AG10803 (cell line): ENCODE measurements around the gene HSD17B4.
"Not testable (repeated sequence)": the region's sequence is repeated elsewhere in the genome, so short reads cannot be mapped to it uniquely, and the experiment has no call there.

Experiments used
- DNase-seq: peaks from one replicate; pipeline ENCODE4 v3.0.0; 2010; ENCODE audit warnings: low read depth
- H3K4me3 ChIP-seq: 2 replicates; pipeline ENCODE4 v1.5.1; 2011; ENCODE audit warnings: mild to moderate bottlenecking, low read length, control low read depth
- CTCF ChIP-seq: conservative IDR thresholded peaks from 2 replicates; pipeline ENCODE4 v1.5.1; 2011; ENCODE audit warnings: mild to moderate bottlenecking, low read length, control low read depth, inconsistent platforms

The HSD17B4 gene

DNA sequence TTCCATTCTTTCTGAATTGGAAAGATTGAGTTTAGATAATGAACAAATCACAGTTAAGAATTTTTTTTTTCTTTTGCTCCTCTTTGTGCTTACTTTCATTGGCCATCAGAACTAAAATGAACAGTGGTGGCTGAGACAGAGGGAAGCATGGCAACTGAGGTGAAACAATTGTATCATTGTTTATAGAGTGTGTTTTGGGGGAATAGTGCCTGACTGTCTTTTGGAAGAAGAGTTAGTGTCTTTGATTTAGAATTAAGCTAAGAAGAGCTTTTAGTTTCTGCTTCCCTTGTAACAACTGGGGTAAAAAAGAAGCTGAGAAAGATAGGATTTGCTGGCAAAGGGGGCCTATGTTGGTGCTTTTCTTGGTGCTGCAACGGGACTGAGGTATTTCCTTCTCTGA, 24.0 kb downstream of the HSD17B4 start:
- H3K4me3 ChIP-seq = no peak overlapping the region
- no peak for DNase-seq
- TF ChIP-seq CTCF = no peak

GRCh38 chr5:119478781-119479180, 26.5 kb downstream of the HSD17B4 start:
- no peak for DNase-seq
- no peak for TF ChIP-seq CTCF
- no peak overlapping the region for H3K4me3 ChIP-seq

DNA sequence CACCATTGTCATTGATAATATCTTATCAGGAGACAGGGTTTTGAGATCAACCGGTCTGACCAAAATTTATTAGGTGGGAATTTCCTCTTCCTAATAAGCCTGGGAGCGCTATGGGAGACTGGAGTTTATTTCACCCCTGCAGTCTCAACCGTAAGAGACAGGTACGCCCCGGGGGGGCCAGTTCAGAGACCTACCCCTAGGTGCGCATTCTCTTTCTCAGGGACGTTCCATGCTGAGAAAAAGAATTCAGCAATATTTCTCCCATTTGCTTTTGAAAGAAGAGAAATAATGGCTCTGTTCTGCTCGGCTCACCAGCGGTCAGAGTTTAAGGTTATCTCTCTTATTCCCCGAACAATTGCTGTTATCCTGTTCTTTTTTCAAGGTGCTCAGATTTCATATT, 28.3 kb downstream of the HSD17B4 start:
- DNase-seq, H3K4me3 ChIP-seq: not testable (repeated sequence)

GRCh38 chr5:119483155-119483554, 30.9 kb downstream of the HSD17B4 start:
- DNase-seq = no peak
- no peak overlapping the region for H3K4me3 ChIP-seq
- TF ChIP-seq CTCF = no peak

- no peak for TF ChIP-seq CTCF
- no peak overlapping the region for H3K4me3 ChIP-seq
- DNase-seq = no peak
Measured at GRCh38 chr5:119484884-119485283, 32.6 kb downstream of the HSD17B4 start.

DNA sequence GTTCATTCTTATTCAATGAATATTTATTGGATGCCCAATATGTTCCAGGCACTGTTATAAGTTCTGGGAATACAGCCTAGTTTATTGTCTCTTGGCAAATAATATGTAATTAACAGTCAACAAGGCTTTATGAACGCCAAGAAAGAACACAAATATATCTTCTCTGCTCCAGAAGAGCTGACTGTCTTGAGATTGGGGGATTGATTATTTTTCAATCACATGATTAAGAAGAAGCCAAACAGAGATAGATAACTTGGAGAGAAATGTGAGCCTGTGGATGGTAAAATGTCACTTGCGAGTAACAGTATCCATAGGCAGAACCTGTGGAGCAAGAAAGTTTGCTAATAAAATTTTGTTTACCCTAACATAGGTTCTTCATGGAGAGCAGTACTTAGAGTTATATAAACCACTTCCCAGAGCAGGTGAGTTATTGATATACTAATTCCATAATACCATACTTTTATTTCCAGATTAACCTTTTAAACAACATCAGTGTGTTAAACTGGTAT, 49.4 kb downstream of the HSD17B4 start:
- no peak for TF ChIP-seq CTCF

GRCh38 chr5:119503939-119504338, 51.6 kb downstream of the HSD17B4 start:
- not testable (repeated sequence) for DNase-seq, H3K4me3 ChIP-seq

More for the DNA sequence above, 49.4 kb downstream of the HSD17B4 start:
- DNase-seq = no peak
- H3K4me3 ChIP-seq = no peak overlapping the region

DNA sequence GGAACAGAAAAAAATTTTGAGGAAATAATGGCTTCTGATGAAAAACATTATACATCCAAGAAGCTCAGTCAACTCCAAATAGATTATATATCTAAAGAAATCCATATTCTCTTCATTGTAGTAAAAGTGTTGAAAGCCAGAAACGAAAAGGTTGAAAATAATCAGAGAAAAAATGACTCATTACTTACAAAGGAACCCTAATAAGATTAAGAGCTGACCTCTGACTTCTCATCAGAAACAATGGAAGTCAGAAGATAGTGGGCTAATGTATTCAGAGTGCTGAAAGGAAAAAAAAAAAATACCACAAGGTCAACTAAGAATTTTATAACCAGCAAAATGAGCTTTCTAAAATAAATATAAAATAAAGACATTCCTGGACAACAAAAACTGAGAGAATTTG, 60.0 kb downstream of the HSD17B4 start:
- no peak overlapping the region for H3K4me3 ChIP-seq

More for the DNA sequence above, 60.0 kb downstream of the HSD17B4 start:
- no peak for DNase-seq
- no peak for TF ChIP-seq CTCF
